ENCODE data around the gene CARS2. TPM values are rescaled to one million over a fixed set of nuclear protein-coding genes. Genes with fewer than 3 reads are reported as not detected.

CARS2 gene
- total RNA-seq, 1 donor: 64.7 TPM

- TF ChIP-seq, protein P1, sequence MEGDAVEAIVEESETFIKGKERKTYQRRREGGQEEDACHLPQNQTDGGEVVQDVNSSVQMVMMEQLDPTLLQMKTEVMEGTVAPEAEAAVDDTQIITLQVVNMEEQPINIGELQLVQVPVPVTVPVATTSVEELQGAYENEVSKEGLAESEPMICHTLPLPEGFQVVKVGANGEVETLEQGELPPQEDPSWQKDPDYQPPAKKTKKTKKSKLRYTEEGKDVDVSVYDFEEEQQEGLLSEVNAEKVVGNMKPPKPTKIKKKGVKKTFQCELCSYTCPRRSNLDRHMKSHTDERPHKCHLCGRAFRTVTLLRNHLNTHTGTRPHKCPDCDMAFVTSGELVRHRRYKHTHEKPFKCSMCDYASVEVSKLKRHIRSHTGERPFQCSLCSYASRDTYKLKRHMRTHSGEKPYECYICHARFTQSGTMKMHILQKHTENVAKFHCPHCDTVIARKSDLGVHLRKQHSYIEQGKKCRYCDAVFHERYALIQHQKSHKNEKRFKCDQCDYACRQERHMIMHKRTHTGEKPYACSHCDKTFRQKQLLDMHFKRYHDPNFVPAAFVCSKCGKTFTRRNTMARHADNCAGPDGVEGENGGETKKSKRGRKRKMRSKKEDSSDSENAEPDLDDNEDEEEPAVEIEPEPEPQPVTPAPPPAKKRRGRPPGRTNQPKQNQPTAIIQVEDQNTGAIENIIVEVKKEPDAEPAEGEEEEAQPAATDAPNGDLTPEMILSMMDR (IDR thresholded peaks at IDR 0.05; ENCODE audit: insufficient read depth, low read length): no peak
- no peak for DNase-seq (ENCODE audit: low read depth)
- no peak overlapping the region for H3K4me3 ChIP-seq (ENCODE audit: low read depth, low read length)
Observed at GRCh38 chr13:110643768-110644421, 62.0 kb downstream of the CARS2 start.

GRCh38 chr13:110643324-110643723, 62.6 kb downstream of the CARS2 start:
- TF ChIP-seq, protein P1 (IDR thresholded peaks at IDR 0.05; ENCODE audit: insufficient read depth, low read length): no peak
- no peak for DNase-seq (ENCODE audit: low read depth)
- no peak overlapping the region for H3K4me3 ChIP-seq (ENCODE audit: low read depth, low read length)

- no peak for DNase-seq (ENCODE audit: low read depth)
- TF ChIP-seq, protein P1 (IDR thresholded peaks at IDR 0.05; ENCODE audit: insufficient read depth, low read length): no peak
Observed at GRCh38 chr13:110642291-110642981, 63.5 kb downstream of the CARS2 start.

DNA sequence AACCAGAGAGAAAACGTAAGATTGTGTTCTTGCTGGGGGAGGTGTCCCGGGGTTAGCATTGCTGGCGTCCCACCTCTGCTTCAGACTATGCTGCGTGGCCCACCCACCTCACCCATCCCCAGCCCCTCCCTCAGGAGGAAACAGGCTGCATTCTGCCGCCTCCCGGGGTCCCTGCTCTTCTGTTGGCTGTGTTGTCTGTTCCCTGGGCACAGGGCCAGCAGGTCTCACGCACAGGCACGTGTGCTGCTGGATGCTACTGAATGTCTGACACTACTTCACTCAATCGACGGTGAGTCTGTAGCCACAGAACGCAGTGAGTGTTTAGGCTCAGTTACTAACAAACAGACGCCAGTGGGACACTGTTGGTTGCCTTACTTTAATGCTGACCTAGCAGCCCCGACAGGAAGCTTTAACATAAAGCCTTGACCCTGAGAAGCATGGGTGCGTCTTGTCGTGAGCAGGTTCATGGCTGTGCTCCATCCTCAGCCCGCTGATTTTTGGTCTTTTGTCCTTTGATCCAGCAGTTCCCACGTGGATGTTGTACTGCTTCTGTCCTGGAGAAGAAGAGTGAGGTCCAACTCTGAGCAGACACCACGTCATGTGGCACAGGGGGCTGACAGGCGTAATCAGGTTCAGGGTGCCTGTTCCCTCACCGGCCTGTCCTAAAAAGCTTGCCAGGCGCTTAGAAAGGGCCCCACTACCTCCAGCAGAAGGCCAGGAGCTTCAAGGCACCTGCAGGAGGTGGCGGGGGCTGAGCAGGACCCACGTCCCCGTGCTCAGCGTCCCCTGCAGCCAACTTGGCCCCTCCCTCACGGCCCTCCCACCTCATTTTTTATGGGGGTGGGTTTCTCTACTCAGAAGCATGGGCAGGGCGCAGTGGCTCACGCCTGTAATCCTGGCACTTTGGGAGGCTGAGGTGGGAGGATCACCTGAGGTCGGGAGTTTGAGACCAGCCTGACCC, 64.6 kb downstream of the CARS2 start:
- TF ChIP-seq, protein P1 (IDR thresholded peaks at IDR 0.05; ENCODE audit: insufficient read depth, low read length): no peak
- no peak overlapping the region for H3K4me3 ChIP-seq (ENCODE audit: low read depth, low read length)
- DNase-seq (ENCODE audit: low read depth): no peak

More at GRCh38 chr13:110642291-110642981, 63.5 kb downstream of the CARS2 start:
- no peak overlapping the region for H3K4me3 ChIP-seq (ENCODE audit: low read depth, low read length)

DNA sequence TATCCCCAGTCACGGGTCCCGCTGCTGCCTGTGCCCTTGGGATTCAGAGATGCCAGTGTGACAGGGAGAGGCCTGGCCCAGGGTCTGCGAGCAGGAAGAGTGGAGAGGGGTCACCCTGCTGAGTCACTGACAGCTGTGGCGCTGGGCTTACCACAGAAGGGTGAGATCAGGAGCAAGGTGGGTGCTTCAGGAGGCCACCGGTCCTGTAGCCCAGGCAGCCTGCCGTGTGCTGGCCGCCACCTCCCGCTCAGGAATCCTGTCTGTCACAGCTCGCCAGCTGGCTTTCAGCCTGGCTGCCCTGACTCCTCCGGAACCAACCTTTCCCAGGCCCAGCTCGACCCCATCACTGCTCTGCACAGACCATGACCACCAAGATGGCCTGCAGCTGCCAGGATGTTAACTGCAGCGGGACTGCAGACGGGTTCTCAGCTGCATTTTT, 65.3 kb downstream of the CARS2 start:
- H3K4me3 ChIP-seq (ENCODE audit: low read depth, low read length): no peak overlapping the region
- no peak for DNase-seq (ENCODE audit: low read depth)
- TF ChIP-seq, protein P1 (IDR thresholded peaks at IDR 0.05; ENCODE audit: insufficient read depth, low read length): no peak

DNA sequence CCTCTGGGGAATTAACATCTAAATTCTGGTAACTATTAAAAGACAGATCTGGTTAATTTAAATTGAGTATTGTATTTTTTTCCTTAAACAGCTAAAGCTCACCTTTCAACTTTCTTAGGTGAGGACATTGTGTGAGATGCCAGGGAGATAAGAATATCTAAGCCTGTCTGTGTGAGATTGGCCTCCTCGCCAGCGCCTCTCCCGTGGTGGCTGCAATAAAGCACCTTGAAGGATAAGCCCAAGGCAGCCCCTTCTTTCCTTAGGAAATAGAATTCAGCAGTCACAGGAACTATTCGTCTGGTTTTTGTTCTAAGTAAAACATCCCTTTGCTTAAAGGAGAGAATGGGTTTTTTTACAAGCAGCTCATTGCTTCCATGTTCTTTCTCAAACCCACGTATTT, 66.0 kb downstream of the CARS2 start:
- no peak for DNase-seq (ENCODE audit: low read depth)
- H3K4me3 ChIP-seq (ENCODE audit: low read depth, low read length): no peak overlapping the region
- TF ChIP-seq, protein P1 (IDR thresholded peaks at IDR 0.05; ENCODE audit: insufficient read depth, low read length): no peak

All from fibroblast of the aortic adventitia (primary cell).